Measurements from ENCODE around the gene COASY.
A peak's percentile ranks its signal among the peaks of the same experiment; 100 is the strongest.
"Not testable (repeated sequence)": the region's sequence is repeated elsewhere in the genome, so short reads cannot be mapped to it uniquely, and the experiment has no call there.

The COASY gene

DNA sequence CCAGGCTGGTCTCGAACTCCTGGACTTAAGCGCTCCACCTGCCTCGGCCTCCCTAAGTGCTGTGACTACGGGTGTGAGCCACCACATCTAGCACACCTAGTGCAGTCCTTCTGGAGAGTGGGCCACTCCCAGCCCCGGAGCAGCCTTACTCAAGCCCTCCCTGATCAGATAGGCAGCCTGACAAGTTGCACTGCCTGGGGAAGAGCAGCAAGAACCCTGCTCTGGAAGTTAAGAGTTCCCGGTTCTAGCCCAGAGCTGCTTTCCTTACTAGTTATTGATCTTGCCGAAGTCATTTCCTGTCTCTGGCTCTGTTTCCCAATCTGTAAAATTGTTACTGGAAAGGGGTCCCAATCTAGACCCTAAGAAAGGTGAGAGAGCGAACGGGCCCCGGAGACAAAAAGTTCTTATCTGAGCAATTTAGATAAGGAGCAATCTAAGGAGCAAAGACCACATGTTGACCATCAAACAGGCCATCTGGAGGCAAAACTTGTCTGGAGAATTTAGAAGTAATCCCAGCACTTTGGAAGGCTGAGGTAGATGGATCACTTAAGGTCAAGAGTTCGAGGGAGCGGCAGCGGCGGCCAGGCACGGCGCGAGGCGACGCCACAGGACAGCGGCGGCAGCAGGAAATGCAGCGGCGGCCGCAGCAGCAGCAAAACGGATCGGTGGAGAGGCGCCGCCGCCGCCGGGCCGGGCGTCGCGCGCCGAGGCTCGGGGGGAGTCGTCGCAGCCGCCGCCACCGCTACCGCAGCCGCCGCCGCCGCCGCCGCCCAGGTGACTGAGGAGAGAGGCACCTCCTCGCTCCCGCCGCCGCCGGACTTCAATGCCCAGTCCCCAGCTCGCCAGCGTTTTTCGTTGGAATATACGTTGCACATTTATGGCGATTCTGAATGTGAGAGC, 30.2 kb upstream of the COASY start:
- DNase-seq (ENCODE audit: low read depth in 2 of 2): peak in 1 of 2 donors; percentile 25

DNA sequence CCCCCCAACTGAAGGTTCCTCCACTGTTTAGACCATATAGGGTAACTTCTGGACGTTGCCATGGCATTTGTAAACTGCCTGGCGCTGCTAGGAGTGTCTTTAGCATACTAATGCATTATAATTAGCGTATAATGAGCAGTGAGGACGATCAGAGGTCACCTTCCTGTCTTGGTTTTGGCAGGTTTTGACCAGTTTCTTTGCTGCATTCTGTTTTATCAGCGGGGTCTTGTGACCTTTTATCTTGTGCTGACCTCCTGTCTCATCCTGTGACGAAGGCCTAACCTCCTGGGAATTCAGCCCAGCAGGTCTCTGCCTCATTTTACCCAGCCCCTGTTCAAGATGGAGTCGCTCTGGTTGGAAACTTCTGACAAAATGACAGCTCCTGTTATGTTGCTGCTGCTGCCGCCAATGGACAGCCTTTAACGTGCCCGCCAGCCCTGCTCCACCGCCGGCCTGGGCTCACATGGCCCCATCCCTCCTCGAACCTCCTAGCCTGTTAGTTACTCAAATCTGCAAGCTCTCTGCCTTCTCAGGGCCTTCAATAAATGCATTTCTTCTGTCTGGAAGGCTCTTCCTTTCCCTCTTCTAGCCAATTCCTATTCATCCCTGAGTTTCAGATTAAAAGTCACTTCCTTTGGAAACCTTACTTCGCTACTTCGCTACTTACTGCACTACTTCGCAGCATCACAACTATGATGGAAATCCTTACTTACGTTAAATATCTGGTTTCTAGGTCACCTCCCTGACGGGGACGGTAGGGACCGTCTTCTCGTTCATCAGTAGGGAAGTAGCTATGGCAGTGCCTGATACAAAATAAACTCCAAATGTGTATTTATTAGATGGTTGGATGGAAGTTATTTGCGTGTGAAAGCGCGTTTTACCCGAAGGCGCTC, 26.5 kb upstream of the COASY start:
- DNase-seq (ENCODE audit: low read depth in 2 of 2): no peak

DNA sequence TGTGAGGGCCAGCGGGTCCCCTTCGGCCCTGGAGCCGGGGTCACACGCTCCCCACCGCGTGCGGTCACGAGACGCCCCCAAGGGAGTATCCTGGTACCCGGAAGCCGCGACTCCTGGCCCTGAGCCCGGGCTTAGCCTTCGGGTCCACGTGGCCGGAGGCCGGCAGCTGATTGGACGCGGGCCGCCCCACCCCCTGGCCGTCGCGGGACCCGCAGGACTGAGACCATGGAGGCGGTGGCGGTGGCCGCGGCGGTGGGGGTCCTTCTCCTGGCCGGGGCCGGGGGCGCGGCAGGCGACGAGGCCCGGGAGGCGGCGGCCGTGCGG, 25.9 kb upstream of the COASY start, which contains the start of gene NAGLU:
NAGLU (plus strand) TSS at position 194 of the 324 bp plus-strand sequence; CDS start at position 226, 32 bp downstream.
- peak; percentile 75 to 85 for DNase-seq (ENCODE audit: low read depth in 2 of 2)

DNA sequence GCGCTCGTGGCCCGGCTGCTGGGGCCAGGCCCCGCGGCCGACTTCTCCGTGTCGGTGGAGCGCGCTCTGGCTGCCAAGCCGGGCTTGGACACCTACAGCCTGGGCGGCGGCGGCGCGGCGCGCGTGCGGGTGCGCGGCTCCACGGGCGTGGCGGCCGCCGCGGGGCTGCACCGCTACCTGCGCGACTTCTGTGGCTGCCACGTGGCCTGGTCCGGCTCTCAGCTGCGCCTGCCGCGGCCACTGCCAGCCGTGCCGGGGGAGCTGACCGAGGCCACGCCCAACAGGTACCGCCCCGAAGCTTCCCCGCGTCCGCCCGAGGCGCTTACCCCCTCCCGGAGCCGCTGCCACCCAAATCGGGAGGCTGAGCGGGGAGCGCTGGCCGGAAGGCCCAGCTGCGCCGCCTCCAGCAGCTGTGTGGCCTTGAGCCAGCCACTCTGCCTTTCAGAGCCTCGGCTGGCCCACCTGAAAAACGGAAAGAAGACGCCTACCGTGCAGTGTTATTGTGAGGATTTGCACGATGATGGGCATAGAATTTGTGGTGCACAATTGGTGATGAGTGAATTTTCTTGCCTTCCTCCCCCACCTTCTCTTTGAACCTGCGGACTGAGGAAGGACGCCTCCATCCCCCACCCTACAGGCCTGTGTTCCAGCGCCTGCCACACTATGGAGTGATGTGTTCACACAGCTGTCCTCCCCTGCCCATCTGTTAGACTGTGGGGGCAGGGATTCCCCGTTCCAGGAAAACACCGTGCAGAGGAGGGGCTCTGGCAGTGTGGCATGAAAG, 25.4 kb upstream of the COASY start:
- DNase-seq (ENCODE audit: low read depth in 2 of 2): peak; percentile 54 to 71

DNA sequence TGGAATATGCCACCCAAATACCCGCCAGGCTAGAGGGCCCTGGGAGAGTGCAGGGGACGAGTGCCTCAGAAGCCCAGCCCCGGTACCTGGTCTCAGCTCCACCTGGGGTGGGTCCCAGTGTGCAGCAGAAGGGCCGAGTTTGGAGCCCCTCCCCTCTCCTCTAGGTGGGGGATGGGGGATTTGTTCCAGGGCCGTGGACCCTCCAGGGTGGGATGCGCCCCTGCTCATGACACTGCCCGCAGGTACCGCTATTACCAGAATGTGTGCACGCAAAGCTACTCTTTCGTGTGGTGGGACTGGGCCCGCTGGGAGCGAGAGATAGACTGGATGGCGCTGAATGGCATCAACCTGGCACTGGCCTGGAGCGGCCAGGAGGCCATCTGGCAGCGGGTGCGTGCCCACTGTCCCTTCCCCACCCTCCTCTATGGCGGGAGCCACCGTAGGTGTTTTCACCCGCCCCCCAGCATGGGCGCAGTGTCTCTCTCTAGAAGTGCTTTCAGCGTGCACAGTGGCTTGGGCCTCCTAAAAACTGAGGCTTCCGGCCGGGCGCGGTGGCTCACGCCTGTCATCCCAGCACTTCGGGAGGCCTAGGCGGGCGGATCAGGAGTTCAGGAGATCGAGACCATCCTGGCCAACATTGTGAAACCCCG, 24.7 kb upstream of the COASY start:
- no peak for DNase-seq (ENCODE audit: low read depth in 2 of 2)

DNA sequence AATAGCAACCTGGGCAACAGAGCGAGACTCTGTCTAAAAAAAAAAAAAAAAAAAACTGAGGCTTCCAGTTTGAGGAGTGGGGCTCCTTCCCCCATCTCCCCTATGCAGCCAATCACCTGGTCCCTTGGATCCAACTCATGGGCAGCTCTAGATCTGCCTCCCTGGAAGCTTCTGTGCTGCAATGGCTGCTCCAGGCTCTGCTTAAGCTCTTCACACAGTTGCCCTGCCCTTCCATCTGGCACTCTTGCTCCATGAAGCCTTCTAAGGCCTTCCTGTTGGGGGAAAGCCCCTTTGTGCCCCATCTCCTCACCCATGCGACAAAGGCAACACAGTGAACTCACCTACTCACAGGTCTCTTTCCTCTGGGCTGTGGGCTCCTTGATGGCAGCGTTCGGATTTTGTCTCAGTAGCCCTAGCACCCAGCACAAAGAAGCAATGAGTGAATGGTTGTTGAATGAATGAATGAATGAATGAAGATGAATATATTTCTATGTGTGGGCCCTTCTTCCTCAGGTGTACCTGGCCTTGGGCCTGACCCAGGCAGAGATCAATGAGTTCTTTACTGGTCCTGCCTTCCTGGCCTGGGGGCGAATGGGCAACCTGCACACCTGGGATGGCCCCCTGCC, 24.0 kb upstream of the COASY start:
- DNase-seq (ENCODE audit: low read depth in 2 of 2): no peak

DNA sequence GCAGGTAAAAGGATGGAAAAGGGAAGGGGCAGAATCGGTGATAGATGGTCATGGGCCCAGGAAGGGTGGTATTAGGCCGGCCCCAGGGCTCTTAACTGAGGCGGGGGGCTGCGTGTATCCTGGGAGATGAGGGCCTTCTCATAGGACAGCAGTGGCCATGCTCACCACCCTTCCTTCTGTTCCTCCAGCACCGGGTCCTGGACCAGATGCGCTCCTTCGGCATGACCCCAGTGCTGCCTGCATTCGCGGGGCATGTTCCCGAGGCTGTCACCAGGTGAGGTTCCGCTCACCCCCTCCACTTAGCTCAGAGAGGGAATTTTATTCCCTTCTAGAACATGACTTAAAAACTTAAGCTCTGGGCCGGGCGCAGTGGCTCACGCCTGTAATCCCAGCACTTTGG, 23.5 kb upstream of the COASY start:
- DNase-seq (ENCODE audit: low read depth in 2 of 2): no peak

DNA sequence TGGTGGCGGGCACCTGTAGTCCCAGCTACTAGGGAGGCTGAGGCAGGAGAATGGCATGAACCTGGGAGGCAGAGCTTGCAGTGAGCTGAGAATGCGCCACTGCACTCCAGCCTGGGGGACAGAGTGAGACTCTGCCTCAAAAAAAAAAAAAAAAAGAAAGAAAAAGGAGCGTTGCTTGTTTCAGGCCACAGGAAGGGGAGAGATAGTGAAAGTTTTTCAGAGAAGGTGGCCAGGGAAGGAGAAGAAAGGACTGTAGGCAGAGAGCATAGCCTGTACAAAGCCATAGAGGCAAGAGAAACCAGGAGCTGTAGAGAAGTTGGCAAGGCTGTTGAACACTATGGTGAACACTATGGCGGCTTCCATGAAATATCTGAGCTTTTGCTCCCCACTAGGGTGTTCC, 21.4 kb upstream of the COASY start:
- not testable (repeated sequence) for DNase-seq (ENCODE audit: low read depth in 2 of 2)

DNA sequence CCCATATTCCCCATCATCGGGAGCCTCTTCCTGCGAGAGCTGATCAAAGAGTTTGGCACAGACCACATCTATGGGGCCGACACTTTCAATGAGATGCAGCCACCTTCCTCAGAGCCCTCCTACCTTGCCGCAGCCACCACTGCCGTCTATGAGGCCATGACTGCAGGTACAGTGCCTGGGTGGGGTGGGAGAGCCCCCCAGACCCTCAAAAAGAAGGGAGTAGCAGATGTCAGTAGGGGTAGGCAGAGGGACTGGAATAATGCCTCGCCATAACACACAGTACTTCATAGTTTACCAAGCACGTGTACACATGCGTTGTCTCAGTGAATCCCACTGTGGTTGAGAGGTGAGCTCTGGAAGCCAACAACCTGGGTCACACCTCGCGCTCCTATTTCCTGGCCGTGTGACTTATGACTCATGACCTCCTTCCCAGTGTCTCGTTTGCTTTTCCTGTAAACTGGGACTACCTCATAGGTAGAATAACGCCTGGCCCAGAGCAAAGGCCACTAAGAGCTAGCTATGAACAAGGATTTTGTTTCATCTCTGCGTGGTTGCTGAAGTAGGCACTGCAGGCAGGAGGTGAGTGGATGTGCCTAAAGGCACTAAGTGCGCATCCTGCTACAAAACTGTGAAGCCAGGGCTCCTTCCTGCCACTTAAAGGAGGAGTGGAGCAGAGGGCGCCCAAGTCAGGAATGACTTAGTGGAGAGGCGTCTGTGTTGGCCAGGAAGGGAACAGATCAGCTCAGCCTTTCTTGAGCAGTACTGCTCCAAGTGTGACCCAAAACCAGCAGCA, 20.7 kb upstream of the COASY start:
- no peak for DNase-seq (ENCODE audit: low read depth in 2 of 2)

DNA sequence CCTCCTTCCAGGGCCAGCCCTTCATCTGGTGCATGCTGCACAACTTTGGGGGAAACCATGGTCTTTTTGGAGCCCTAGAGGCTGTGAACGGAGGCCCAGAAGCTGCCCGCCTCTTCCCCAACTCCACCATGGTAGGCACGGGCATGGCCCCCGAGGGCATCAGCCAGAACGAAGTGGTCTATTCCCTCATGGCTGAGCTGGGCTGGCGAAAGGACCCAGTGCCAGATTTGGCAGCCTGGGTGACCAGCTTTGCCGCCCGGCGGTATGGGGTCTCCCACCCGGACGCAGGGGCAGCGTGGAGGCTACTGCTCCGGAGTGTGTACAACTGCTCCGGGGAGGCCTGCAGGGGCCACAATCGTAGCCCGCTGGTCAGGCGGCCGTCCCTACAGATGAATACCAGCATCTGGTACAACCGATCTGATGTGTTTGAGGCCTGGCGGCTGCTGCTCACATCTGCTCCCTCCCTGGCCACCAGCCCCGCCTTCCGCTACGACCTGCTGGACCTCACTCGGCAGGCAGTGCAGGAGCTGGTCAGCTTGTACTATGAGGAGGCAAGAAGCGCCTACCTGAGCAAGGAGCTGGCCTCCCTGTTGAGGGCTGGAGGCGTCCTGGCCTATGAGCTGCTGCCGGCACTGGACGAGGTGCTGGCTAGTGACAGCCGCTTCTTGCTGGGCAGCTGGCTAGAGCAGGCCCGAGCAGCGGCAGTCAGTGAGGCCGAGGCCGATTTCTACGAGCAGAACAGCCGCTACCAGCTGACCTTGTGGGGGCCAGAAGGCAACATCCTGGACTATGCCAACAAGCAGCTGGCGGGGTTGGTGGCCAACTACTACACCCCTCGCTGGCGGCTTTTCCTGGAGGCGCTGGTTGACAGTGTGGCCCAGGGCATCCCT, 18.5 kb upstream of the COASY start:
- DNase-seq (ENCODE audit: low read depth in 2 of 2): no peak

DNA sequence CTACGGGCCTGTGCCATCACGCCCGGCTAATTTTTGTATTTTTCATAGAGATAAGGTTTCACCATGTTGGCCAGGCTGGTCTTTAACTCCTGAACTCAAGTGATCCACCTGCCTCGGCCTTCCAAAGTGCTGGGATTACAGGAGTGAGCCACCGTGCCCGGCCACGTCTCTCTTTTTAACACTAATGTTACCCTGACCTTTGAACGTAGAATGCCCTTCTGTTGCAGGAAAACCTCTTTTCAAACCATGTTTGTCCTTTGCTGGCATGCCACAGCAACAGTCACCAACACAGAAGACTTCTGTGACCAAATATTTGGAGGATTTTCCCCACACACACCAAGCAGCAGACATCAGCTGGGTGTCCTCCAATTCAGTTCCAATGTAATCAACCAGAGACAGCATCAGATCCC, 17.1 kb upstream of the COASY start:
- DNase-seq (ENCODE audit: low read depth in 2 of 2): no peak

DNA sequence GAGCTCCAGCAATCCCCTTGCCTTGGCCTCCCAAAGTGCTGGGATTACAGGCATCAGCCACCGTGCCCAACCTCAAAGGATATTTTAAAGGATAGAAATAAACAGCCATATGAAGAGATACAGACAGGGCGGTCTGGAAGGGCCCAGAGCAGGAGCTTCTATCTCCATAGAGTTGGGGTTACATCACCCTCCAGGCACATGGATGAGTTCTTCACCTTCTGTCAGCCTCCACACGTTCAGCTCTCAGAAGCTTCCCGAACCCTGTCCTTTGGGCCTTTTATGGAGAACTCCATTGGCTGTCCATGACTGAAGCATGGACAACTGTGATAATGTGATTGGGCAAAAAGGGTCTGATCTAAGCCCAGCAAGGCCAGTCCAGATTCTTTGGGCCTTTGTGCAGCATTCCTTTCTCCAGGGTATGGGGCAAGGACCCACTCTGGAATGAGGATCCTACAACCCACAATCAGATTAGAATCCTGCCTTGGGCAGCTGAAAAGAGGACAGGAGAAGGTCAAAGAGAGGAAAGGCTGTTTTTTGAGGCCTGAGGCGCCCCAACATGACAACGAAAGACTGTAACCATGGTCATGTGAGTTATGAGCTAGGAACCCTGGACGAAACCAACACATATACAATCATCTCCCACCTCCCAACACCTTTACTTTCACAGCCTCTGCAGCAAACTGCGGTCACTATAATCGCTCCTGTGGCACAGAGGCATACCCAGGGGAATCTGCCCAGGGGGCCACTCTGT, 16.0 kb upstream of the COASY start:
- DNase-seq (ENCODE audit: low read depth in 2 of 2): not testable (repeated sequence)

DNA sequence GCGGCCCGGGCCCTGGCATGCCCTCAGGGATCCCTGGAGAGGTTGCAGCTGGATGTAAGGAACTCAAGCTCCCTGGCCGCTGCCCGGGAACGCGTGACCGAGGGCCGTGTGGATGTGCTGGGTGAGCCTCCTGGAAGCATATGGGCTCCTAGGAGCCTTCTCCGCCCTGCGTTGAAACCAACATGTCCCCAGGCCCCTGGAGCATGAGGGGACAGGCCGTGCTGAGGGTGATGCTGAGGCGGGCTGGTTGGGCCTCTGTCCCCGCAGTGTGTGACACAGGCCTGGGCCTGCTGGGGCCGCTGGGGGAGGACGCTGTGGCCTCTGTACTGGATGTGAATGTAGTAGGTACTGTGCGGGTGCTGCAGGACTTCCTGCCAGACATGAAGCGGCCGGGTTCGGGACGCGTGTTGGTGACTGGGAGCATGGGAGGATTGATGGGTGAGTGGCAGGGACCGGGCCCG, 14.9 kb upstream of the COASY start:
- DNase-seq (ENCODE audit: low read depth in 2 of 2): no peak

DNA sequence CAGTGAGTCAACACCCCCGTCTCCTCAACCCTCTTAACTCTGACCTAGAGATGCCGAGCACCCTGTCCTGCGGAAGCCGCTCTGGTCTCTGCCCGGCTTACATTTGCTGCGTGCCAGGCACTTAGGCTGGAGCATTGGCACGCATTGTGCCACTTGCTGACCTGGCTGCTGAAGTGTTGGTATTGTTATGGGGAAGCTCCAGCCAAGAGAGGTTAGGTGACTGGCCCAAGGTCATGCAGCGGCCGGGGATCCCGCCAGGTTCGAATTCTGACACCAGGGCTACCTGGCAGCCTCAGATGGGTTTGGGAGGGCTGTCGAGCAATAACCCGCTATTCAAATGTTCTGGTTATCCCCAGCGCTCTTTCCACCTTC, 14.3 kb upstream of the COASY start:
- DNase-seq (ENCODE audit: low read depth in 2 of 2): no peak

DNA sequence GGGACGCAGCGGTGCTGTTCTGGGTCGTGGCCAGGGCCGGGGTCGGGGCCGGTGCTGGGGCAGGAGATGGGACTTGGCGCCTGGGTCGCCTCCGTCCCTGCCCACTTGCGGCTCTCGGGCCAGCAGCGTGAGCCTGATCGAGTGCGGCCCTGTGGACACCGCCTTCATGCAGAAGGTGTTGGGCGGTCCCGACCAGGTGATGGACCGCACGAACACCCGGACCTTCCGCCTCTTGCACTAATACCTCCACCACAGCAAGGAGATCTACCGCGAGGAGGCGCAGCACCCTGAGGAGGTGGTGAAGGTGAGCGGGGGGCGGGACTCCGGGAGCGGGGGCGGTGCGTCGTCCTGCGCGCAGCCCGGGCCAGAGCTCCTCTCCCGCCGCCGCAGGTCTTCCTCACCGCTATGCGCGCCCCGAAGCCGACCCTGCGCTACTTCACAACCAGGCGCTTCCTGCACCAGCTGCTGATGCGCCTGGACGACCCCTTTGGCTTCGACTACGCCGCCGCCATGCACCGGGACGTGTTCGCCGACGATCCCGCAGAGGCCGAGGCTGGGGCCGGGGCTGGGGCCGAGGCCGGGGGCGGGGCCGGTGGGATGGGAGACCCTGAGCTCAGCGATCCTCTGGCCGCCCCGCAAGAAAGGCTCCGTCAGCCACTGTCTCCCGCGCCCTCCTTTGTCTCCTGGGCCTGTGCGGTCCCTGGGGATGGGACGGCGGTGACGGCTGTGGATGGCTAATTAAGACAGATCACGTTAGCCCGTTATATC, 13.7 kb upstream of the COASY start:
- DNase-seq (ENCODE audit: low read depth in 2 of 2): peak; percentile 54 to 80

DNA sequence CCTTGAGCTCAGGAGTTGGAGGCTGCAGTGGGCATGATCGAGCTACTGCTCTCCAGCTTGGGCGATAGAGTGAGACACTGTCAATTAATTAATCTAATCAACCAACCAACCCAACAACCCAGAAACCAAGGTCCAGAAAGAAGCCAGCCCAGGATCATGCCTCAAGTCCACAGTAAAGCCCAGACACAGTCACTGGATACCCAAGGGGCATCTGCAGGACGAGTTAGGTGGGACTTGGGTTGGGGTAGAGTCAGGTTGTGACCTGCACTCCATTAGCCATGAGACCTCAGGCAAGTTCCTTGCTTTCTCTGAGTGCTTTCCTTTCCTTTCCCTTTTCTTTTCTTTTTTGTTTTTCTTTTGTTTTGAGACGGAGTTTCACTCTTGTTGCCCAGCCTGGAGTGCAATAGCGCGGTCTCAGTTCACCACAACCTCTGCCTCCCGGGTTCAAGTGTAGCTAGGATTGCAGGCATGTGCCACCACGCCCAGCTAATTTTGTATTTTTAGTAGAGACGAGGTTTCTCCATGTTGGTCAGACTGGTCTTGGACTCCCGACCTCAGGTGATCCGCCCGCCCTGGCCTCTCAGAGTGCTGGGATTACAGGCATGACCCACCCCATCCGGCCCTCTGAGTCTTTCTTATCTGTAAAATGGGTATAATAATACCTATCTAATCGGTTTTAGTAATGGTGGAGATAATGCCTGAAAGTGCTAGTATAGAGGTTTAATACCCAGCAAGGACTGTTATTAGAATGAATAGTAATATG, 12.8 kb upstream of the COASY start:
- no peak for DNase-seq (ENCODE audit: low read depth in 2 of 2)

DNA sequence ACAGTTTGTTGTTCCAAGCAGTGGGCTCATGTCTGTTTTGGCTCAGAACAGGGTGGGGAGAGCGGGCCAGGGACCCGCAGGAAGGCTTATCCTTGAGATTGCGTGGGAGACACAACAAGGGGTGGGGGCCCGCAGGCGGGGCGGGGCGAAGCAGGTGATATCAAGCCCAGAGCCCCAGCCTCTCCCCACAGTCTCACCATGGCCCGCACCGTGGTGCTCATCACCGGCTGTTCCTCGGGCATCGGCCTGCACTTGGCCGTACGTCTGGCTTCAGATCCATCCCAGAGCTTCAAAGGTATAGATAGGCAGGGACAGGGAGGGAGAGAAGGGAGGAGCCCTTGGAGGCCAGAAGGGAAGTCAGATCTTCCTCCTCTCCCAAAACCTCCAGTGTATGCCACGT, 9.2 kb upstream of the COASY start, which contains the start of gene HSD17B1:
HSD17B1 (plus strand) TSS at position 188 of the 400 bp plus-strand sequence; CDS start at position 199, 11 bp downstream.
- not testable (repeated sequence) for DNase-seq (ENCODE audit: low read depth in 2 of 2)

Measured in stimulated activated CD4-positive, alpha-beta T cell treated with anti-CD3 and anti-CD28 coated beads, Interleukin-15, amount 100 ng/mL, for 48 hours (primary cell).